Hepatocyte (in vitro differentiated cells): ENCODE data around the gene RAD1. TPM values are rescaled to one million over a fixed set of nuclear protein-coding genes. Genes with fewer than 3 reads are reported as not detected.

Source experiments
- DNase-seq: peaks from one replicate; pipeline ENCODE4 v3.0.0-alpha.2; 2016; ENCODE audit warnings: low spot score
- H2AFZ ChIP-seq: fragments of 200-600 bp; sonication (generic); 2 replicates; pipeline ENCODE4 v1.6.0; 2016; ENCODE audit warnings: antibody characterized with exemption, mild to moderate bottlenecking
- H3K27ac ChIP-seq: fragments of 200-600 bp; sonication (generic); 2 replicates; pipeline ENCODE4 v1.5.1; 2016; ENCODE audit warnings: mild to moderate bottlenecking
- H3K27me3 ChIP-seq: fragments of 200-600 bp; sonication (generic); 2 replicates; pipeline ENCODE4 v1.6.1; 2016
- H3K36me3 ChIP-seq: fragments of 200-600 bp; sonication (generic); replicated peaks from 2 replicates; pipeline ENCODE4 v1.5.1; 2016; ENCODE audit warnings: low read depth; ENCODE audit not compliant: insufficient read depth
- H3K4me1 ChIP-seq: fragments of 200-600 bp; sonication (generic); 2 replicates; pipeline ENCODE4 v1.5.1; 2016; ENCODE audit warnings: mild to moderate bottlenecking, moderate library complexity; ENCODE audit not compliant: insufficient read depth
- H3K4me2 ChIP-seq: fragments of 200-600 bp; sonication (generic); 2 replicates; pipeline ENCODE4 v1.6.0; 2016
- H3K4me3 ChIP-seq: fragments of 200-600 bp; sonication (generic); 2 replicates; pipeline ENCODE4 v1.5.1; 2016; ENCODE audit warnings: mild to moderate bottlenecking
- H3K79me2 ChIP-seq: fragments of 200-600 bp; sonication (generic); 2 replicates; pipeline ENCODE4 v1.6.0; 2017; ENCODE audit warnings: mild to moderate bottlenecking
- H3K9me2 ChIP-seq: fragments of 200-600 bp; sonication (generic); replicated peaks from 2 replicates; pipeline ENCODE4 v1.6.0; 2017; ENCODE audit warnings: mild to moderate bottlenecking; ENCODE audit not compliant: insufficient read depth
- H3K9me3 ChIP-seq: fragments of 200-600 bp; sonication (generic); 2 replicates; pipeline ENCODE4 v1.5.1; 2016; ENCODE audit warnings: low read depth, mild to moderate bottlenecking
- H4K20me1 ChIP-seq: fragments of 200-600 bp; sonication (generic); 2 replicates; pipeline ENCODE4 v1.6.0; 2016; ENCODE audit warnings: mild to moderate bottlenecking; ENCODE audit not compliant: insufficient read depth, poor library complexity, severe bottlenecking
- CTCF ChIP-seq: fragments of 200-600 bp; sonication (generic); IDR thresholded peaks from 2 replicates; pipeline ENCODE4 v1.5.1; 2016; ENCODE audit warnings: antibody characterized with exemption, mild to moderate bottlenecking; ENCODE audit not compliant: poor library complexity
- EZH2 ChIP-seq: fragments of 200-600 bp; sonication (generic); IDR thresholded peaks from 2 replicates; pipeline ENCODE4 v1.6.1; 2016; ENCODE audit warnings: antibody characterized with exemption, mild to moderate bottlenecking, borderline replicate concordance
- EZH2phosphoT487 ChIP-seq: fragments of 200-600 bp; sonication (generic); IDR thresholded peaks from one replicate; pipeline ENCODE4 v1.6.1; 2018; ENCODE audit warnings: antibody characterized with exemption, mild to moderate bottlenecking, low read depth, moderate library complexity; ENCODE audit not compliant: unreplicated experiment, severe bottlenecking
- WGBS: methylation state at CpG from one replicate; pipeline ENCODE4 v1.1.6; 2016; ENCODE audit warnings: low lambda C conversion rate; ENCODE audit errors: missing lambda C conversion rate; 5-methylcytosine and 5-hydroxymethylcytosine counted together
- polyA plus RNA-seq: library from polyadenylated mRNA; unstranded; fragments of >200 nt; fragmentation: Nextera tagmentation; extraction: Ambion mirVana; gene quantifications from 2 replicates; pipeline ENCODE4 v1.2.1, GENCODE V29; 2016
- total RNA-seq: library from RNA; depleted of rRNA; stranded (reverse); fragments of >200 nt; gene quantifications from 2 replicates; pipeline ENCODE4 v1.2.3, GENCODE V29; 2014

The RAD1 gene
- total and polyA plus RNA-seq, 2 experiments from 2014 or later = 25.2 to 33.2 TPM

- TF ChIP-seq EZH2 (no peak), CTCF (no peak), EZH2phosphoT487 (no peak)
- DNase-seq = no peak
Measured at GRCh38 chr5:34892414-34892813, 22.9 kb downstream of the RAD1 start.

GRCh38 chr5:34891981-34892380 is 23.3 kb downstream of the RAD1 start:
- no peaks in the 10 kb centered on the region for H3K79me2 ChIP-seq
- H4K20me1 ChIP-seq = no peaks in the 10 kb centered on the region
- no peaks in the 10 kb centered on the region for H3K36me3 ChIP-seq
- H3K27me3 ChIP-seq = no peaks in the 10 kb centered on the region
- no peaks in the 10 kb centered on the region for H3K9me2 ChIP-seq
- H3K27ac ChIP-seq = peak overlapping the region; percentile 18
- no peak overlapping the region for H3K4me3 ChIP-seq
- TF ChIP-seq CTCF (no peak), EZH2phosphoT487 (no peak), EZH2 (no peak)
- no peaks in the 10 kb centered on the region for H3K9me3 ChIP-seq
- no peak overlapping the region for H3K4me2 ChIP-seq
- 56% methylated on average over 5 of the region's 5 CpGs for WGBS
- H3K4me1 ChIP-seq = peaks cover 4% of the 10 kb centered on the region
- no peak overlapping the region for H2AFZ ChIP-seq
- DNase-seq = peak; percentile 42

More at GRCh38 chr5:34892414-34892813, 22.9 kb downstream of the RAD1 start:
- Histone ChIP-seq H3K79me2 (no peaks in the 10 kb centered on the region), H3K4me1 (peaks cover 4% of the 10 kb centered on the region), H3K4me3 (no peak overlapping the region), H2AFZ (no peak overlapping the region), H3K36me3 (no peaks in the 10 kb centered on the region), H4K20me1 (no peaks in the 10 kb centered on the region), H3K27me3 (no peaks in the 10 kb centered on the region), H3K4me2 (no peak overlapping the region), H3K9me2 (no peaks in the 10 kb centered on the region), H3K9me3 (no peaks in the 10 kb centered on the region), H3K27ac (no peak overlapping the region)
- WGBS = 89% methylated on average over 6 of the region's 6 CpGs

GRCh38 chr5:34889394-34889793 is 25.9 kb downstream of the RAD1 start:
- no peaks in the 10 kb centered on the region for H3K27me3 ChIP-seq
- H3K4me1 ChIP-seq = peaks cover 4% of the 10 kb centered on the region
- no peaks in the 10 kb centered on the region for H3K36me3 ChIP-seq
- TF ChIP-seq EZH2 = no peak
- TF ChIP-seq CTCF = no peak
- TF ChIP-seq EZH2phosphoT487 = no peak
- H3K9me2 ChIP-seq = no peaks in the 10 kb centered on the region
- DNase-seq = no peak
- no peaks in the 10 kb centered on the region for H3K9me3 ChIP-seq
- no peak overlapping the region for H3K27ac ChIP-seq
- H3K4me2 ChIP-seq = no peak overlapping the region
- 88% methylated on average over 1 of the region's 1 CpG for WGBS
- no peaks in the 10 kb centered on the region for H4K20me1 ChIP-seq
- no peak overlapping the region for H2AFZ ChIP-seq
- no peaks in the 10 kb centered on the region for H3K79me2 ChIP-seq
- no peak overlapping the region for H3K4me3 ChIP-seq
